Mesendoderm (in vitro differentiated cells): Measurements from ENCODE around the gene GALNT13.
A peak's percentile ranks its signal among the peaks of the same experiment; 100 is the strongest.

Experiments
- DNase-seq: peaks from one replicate; pipeline ENCODE4 v3.0.0; 2013
- H2AK5ac ChIP-seq: 2 replicates; pipeline ENCODE4 v1.6.1; 2013; ENCODE audit warnings: low read length, inconsistent platforms
- H2BK120ac ChIP-seq: 2 replicates; pipeline ENCODE4 v1.6.1; 2013; ENCODE audit warnings: low read depth, mild to moderate bottlenecking, low read length, moderate library complexity, mixed read lengths
- H2BK15ac ChIP-seq: replicated peaks from 2 replicates; pipeline ENCODE4 v1.6.1; 2013; ENCODE audit warnings: low read depth, mild to moderate bottlenecking, moderate library complexity
- H2BK5ac ChIP-seq: 2 replicates; pipeline ENCODE4 v1.6.1; 2013; ENCODE audit warnings: low read length, inconsistent platforms
- H3K18ac ChIP-seq: 2 replicates; pipeline ENCODE4 v1.6.1; 2013; ENCODE audit warnings: mild to moderate bottlenecking, low read length, mixed read lengths
- H3K23ac ChIP-seq: one replicate; pipeline ENCODE4 v1.6.1; 2013; ENCODE audit warnings: low read length
- H3K27ac ChIP-seq: 2 replicates; pipeline ENCODE4 v1.5.1; 2013; ENCODE audit warnings: low read depth, mild to moderate bottlenecking, inconsistent platforms, low read length, moderate library complexity
- H3K27me3 ChIP-seq: 2 replicates; pipeline ENCODE4 v1.6.1; 2013; ENCODE audit warnings: low read length, control low read depth, mild to moderate bottlenecking, inconsistent platforms; ENCODE audit not compliant: insufficient read depth, poor library complexity
- H3K36me3 ChIP-seq: 2 replicates; pipeline ENCODE4 v1.6.1; 2013; ENCODE audit warnings: low read length, inconsistent platforms; ENCODE audit not compliant: control insufficient read depth, insufficient read depth
- H3K4ac ChIP-seq: one replicate; pipeline ENCODE4 v1.6.1; 2013; ENCODE audit warnings: low read depth, mild to moderate bottlenecking, low read length, moderate library complexity
- H3K4me1 ChIP-seq: 2 replicates; pipeline ENCODE4 v1.6.1; 2013; ENCODE audit warnings: low read depth, low read length, inconsistent platforms; ENCODE audit not compliant: control insufficient read depth
- H3K4me2 ChIP-seq: 2 replicates; pipeline ENCODE4 v1.6.1; 2013; ENCODE audit warnings: low read length
- H3K4me3 ChIP-seq: 2 replicates; pipeline ENCODE4 v1.5.1; 2013; ENCODE audit warnings: mild to moderate bottlenecking, low read length
- H3K56ac ChIP-seq: one replicate; pipeline ENCODE4 v1.6.1; 2013; ENCODE audit warnings: low read length
- H3K79me1 ChIP-seq: 2 replicates; pipeline ENCODE4 v1.6.1; 2013; ENCODE audit warnings: low read length, inconsistent platforms
- H3K79me2 ChIP-seq: 2 replicates; pipeline ENCODE4 v1.6.1; 2013; ENCODE audit warnings: mild to moderate bottlenecking, low read length; ENCODE audit not compliant: control insufficient read depth, insufficient read depth
- H3K9ac ChIP-seq: 2 replicates; pipeline ENCODE4 v1.6.1; 2013; ENCODE audit warnings: low read length, inconsistent platforms
- H4K5ac ChIP-seq: one replicate; pipeline ENCODE4 v1.6.1; 2013; ENCODE audit warnings: low read length
- H4K8ac ChIP-seq: one replicate; pipeline ENCODE4 v1.6.1; 2013; ENCODE audit warnings: low read depth, mild to moderate bottlenecking, control low read depth, low read length, moderate library complexity
- WGBS: extraction: QIAGEN DNeasy Blood & Tissue Kit; methylation state at CpG from one replicate; pipeline ENCODE4 v1.1.7; 2013; ENCODE audit warnings: low lambda C conversion rate, missing lambda C conversion rate; ENCODE audit not compliant: insufficient coverage; ENCODE audit errors: extremely low coverage; 5-methylcytosine and 5-hydroxymethylcytosine counted together

GALNT13 gene

DNA sequence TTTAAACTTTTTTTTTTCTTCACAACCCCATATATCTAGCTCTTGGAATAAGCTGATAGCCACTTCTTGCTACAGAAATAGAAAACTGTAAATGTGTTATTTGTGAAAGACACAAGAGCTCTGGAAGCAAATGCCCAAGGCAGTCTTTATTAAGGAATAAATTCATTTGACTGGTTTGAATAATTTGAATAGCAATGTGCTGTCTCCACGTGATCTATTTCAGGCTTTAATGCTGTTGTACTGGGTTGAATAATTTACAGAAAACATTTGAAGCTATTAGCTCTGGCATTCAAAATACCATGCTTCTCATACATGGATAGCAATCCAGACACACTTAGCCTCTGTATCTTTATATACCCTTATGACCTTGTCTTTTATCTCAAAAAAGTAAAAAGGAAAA is 460.1 kb downstream of the GALNT13 start:
- no peaks in the 10 kb centered on the region for H3K79me1 ChIP-seq
- no peak overlapping the region for H4K8ac ChIP-seq
- no peak overlapping the region for H2BK15ac ChIP-seq
- no peak overlapping the region for H3K23ac ChIP-seq
- no peak overlapping the region for H3K9ac ChIP-seq
- no peak overlapping the region for H3K4me2 ChIP-seq
- no peaks in the 10 kb centered on the region for H3K36me3 ChIP-seq
- no peak for DNase-seq
- WGBS = no CpG with 5 or more reads among the region's 1 CpG
- H3K56ac ChIP-seq = no peak overlapping the region
- no peak overlapping the region for H3K4me3 ChIP-seq
- no peaks in the 10 kb centered on the region for H3K79me2 ChIP-seq
- H2AK5ac ChIP-seq = no peak overlapping the region
- no peak overlapping the region for H3K4ac ChIP-seq
- no peaks in the 10 kb centered on the region for H3K4me1 ChIP-seq
- no peak overlapping the region for H4K5ac ChIP-seq
- no peak overlapping the region for H2BK5ac ChIP-seq
- H3K27ac ChIP-seq = no peak overlapping the region
- H3K18ac ChIP-seq = no peak overlapping the region
- H3K27me3 ChIP-seq = no peaks in the 10 kb centered on the region
- no peak overlapping the region for H2BK120ac ChIP-seq

DNA sequence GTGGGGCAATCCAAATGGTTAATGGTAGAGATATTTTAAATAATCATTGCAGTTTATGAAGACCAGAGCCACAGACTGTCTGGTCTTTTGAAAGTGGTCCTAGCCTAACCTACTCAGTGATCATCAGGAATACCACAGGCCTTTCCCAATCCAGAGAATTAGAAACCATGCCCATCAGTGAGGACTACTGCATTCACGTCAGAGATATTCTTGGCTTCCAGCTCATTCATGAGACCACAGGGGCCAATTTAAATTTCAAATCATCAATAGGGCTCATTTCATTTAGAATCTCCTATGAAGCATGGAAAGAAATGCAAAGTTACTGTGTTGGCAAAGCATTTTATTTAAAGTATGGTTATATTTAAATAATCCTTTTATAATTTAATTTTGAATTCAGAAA is 464.5 kb downstream of the GALNT13 start:
- DNase-seq = no peak
- Histone ChIP-seq H3K9ac (no peak overlapping the region), H3K4me3 (no peak overlapping the region), H3K4me2 (no peak overlapping the region), H3K4ac (no peak overlapping the region), H4K8ac (no peak overlapping the region), H2AK5ac (no peak overlapping the region), H3K18ac (no peak overlapping the region), H2BK15ac (no peak overlapping the region), H2BK120ac (no peak overlapping the region), H2BK5ac (no peak overlapping the region), H3K36me3 (no peaks in the 10 kb centered on the region), H3K79me2 (no peaks in the 10 kb centered on the region), H3K79me1 (no peaks in the 10 kb centered on the region), H3K4me1 (no peaks in the 10 kb centered on the region), H3K23ac (no peak overlapping the region), H3K27me3 (no peaks in the 10 kb centered on the region), H3K56ac (no peak overlapping the region), H3K27ac (no peak overlapping the region), H4K5ac (no peak overlapping the region)
- WGBS = no CpG with 5 or more reads among the region's 1 CpG

DNA sequence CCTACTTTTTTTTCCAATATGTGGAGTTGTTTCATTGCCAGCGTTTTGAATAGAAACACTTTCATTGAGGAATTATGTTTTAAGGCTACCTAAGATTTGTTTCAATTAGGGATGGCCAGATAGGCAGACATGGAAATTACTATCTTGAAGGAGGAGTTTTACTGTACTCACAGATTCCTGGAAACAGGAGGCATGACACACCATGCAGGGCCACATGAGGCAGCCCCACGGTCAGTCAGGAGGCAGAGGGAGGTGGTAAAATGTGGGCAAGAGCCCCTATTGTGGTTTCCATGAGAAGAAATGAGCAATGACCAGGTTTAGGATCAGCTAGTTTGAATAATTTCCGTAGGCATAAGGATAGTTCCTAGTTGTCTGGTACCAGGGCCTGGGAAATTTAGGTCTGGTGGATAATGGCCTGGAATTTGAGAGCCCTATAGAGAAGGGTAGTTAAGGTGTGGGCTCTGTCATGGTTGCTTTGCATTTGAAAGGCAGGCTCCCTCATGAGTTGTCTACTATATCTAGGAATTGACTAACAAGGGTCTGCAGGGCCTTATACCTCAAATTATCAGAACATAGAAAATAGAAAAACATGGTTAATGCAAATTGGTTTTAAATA is 466.7 kb downstream of the GALNT13 start:
- Histone ChIP-seq H3K9ac (no peak overlapping the region), H2BK120ac (no peak overlapping the region), H3K79me2 (no peaks in the 10 kb centered on the region), H3K79me1 (no peaks in the 10 kb centered on the region), H4K8ac (no peak overlapping the region), H4K5ac (no peak overlapping the region), H3K27ac (no peak overlapping the region), H3K27me3 (no peaks in the 10 kb centered on the region), H2BK5ac (no peak overlapping the region), H3K56ac (no peak overlapping the region), H3K4ac (no peak overlapping the region), H3K4me1 (no peaks in the 10 kb centered on the region), H3K23ac (no peak overlapping the region), H3K4me3 (no peak overlapping the region), H3K18ac (no peak overlapping the region), H3K4me2 (no peak overlapping the region), H3K36me3 (no peaks in the 10 kb centered on the region), H2BK15ac (no peak overlapping the region), H2AK5ac (no peak overlapping the region)
- peak; percentile 34 for DNase-seq
- WGBS = no CpG with 5 or more reads among the region's 3 CpGs

DNA sequence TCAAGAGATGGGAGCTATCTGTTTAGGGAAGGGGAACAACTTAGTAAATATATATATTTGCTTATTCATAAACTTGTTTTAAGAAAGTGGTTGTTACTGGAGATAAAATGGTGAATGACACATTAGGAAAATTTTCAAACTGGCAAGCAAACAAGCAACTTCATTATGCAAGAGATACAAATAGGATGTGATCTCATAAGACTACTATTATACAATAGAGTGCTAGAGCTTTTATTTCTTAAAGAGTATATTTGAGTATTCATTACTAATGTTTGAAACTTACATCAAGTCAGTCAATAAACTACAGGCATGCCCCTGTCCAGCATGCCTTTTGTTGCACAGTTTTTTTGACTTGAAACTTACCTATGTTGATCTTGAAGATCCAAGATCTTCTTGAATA is 471.6 kb downstream of the GALNT13 start:
- no peak overlapping the region for H3K23ac ChIP-seq
- H3K4ac ChIP-seq = no peak overlapping the region
- H3K79me1 ChIP-seq = no peaks in the 10 kb centered on the region
- no peak overlapping the region for H3K4me2 ChIP-seq
- no peaks in the 10 kb centered on the region for H3K79me2 ChIP-seq
- H3K4me1 ChIP-seq = no peaks in the 10 kb centered on the region
- no peak overlapping the region for H3K18ac ChIP-seq
- H4K5ac ChIP-seq = no peak overlapping the region
- DNase-seq = no peak
- H2BK120ac ChIP-seq = no peak overlapping the region
- no peak overlapping the region for H3K56ac ChIP-seq
- no peak overlapping the region for H2AK5ac ChIP-seq
- no peaks in the 10 kb centered on the region for H3K36me3 ChIP-seq
- no peak overlapping the region for H3K4me3 ChIP-seq
- H4K8ac ChIP-seq = no peak overlapping the region
- no peaks in the 10 kb centered on the region for H3K27me3 ChIP-seq
- H2BK15ac ChIP-seq = no peak overlapping the region
- H3K27ac ChIP-seq = no peak overlapping the region
- H2BK5ac ChIP-seq = no peak overlapping the region
- H3K9ac ChIP-seq = no peak overlapping the region

DNA sequence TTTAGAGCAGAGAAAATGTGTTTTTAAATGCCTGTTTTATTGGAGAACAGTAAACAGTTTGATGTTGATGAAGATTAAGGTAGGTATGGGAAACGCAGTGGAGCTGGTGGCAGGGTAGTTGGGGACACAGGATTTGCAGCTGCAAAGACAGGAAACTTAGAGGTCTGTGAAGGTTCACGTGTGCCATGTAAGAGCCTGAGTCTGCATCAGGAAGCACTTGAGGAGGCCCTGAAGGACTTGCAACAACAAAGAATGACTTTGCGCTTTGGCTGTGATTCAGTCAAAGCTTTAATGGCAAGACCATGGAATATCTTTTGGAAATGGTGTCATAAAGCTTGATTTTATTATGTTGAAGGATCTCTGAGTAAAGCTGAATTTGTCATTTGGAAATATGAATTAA is 479.2 kb downstream of the GALNT13 start:
- H3K4ac ChIP-seq = no peak overlapping the region
- H2AK5ac ChIP-seq = no peak overlapping the region
- H3K79me2 ChIP-seq = no peaks in the 10 kb centered on the region
- H2BK120ac ChIP-seq = no peak overlapping the region
- H3K27ac ChIP-seq = no peak overlapping the region
- no peak overlapping the region for H4K5ac ChIP-seq
- no peaks in the 10 kb centered on the region for H3K36me3 ChIP-seq
- H4K8ac ChIP-seq = no peak overlapping the region
- WGBS = 100% methylated on average over 1 of the region's 3 CpGs
- no peak overlapping the region for H3K4me2 ChIP-seq
- no peaks in the 10 kb centered on the region for H3K79me1 ChIP-seq
- no peaks in the 10 kb centered on the region for H3K4me1 ChIP-seq
- H2BK5ac ChIP-seq = no peak overlapping the region
- no peak overlapping the region for H3K18ac ChIP-seq
- peak; percentile 12 for DNase-seq
- no peak overlapping the region for H3K9ac ChIP-seq
- no peaks in the 10 kb centered on the region for H3K27me3 ChIP-seq
- no peak overlapping the region for H3K4me3 ChIP-seq
- H3K23ac ChIP-seq = no peak overlapping the region
- no peak overlapping the region for H2BK15ac ChIP-seq
- no peak overlapping the region for H3K56ac ChIP-seq

DNA sequence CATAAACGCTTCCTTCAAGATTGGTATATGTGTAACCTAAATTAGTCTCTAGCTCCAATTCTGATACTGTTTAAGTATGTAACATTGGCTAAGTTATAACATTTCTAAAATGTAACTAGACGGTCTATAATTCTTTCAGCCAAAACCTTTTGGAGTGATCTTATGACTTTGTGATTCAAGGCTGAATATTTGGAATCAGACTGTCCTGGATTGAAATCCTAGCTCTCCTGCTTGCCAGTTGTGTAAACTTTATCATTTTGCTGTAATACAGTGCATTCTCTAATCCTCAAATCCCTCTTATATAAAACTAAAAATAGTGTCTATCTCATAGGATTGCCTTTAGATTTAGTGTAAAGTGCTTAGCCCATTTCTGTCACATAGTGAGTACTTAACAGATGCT is 489.6 kb downstream of the GALNT13 start:
- no CpG with 5 or more reads among the region's 2 CpGs for WGBS
- H3K36me3 ChIP-seq = no peaks in the 10 kb centered on the region
- no peak overlapping the region for H3K4me2 ChIP-seq
- no peak overlapping the region for H3K23ac ChIP-seq
- H2BK15ac ChIP-seq = no peak overlapping the region
- H4K5ac ChIP-seq = no peak overlapping the region
- H2BK5ac ChIP-seq = no peak overlapping the region
- no peak overlapping the region for H3K18ac ChIP-seq
- H3K56ac ChIP-seq = no peak overlapping the region
- DNase-seq = no peak
- no peak overlapping the region for H3K27ac ChIP-seq
- no peaks in the 10 kb centered on the region for H3K79me2 ChIP-seq
- no peak overlapping the region for H4K8ac ChIP-seq
- no peaks in the 10 kb centered on the region for H3K79me1 ChIP-seq
- H3K4me1 ChIP-seq = no peaks in the 10 kb centered on the region
- H3K4me3 ChIP-seq = no peak overlapping the region
- H2BK120ac ChIP-seq = no peak overlapping the region
- no peak overlapping the region for H3K9ac ChIP-seq
- H3K4ac ChIP-seq = no peak overlapping the region
- no peak overlapping the region for H2AK5ac ChIP-seq
- no peaks in the 10 kb centered on the region for H3K27me3 ChIP-seq
